D721Med (cell line): ENCODE results near the gene PTGS1.
A peak's percentile ranks its signal among the peaks of the same experiment; 100 is the strongest.

Source experiments
- DNase-seq: peaks from one replicate; pipeline ENCODE4 v3.0.0; 2011; ENCODE audit warnings: low spot score; ENCODE audit not compliant: insufficient read length
- FAIRE-seq: peaks from 2 replicates; lab custom pipeline; 2011; peaks lifted over from hg19 to GRCh38; lab: Jason Lieb, UNC
- TF ChIP-seq, protein P1 (sequence below): IDR thresholded peaks from 2 replicates; pipeline ENCODE4 v1.5.1; 2012; ENCODE audit warnings: mild to moderate bottlenecking, control low read depth; ENCODE audit not compliant: insufficient read depth; ENCODE audit errors: missing control alignments

The PTGS1 gene

DNA sequence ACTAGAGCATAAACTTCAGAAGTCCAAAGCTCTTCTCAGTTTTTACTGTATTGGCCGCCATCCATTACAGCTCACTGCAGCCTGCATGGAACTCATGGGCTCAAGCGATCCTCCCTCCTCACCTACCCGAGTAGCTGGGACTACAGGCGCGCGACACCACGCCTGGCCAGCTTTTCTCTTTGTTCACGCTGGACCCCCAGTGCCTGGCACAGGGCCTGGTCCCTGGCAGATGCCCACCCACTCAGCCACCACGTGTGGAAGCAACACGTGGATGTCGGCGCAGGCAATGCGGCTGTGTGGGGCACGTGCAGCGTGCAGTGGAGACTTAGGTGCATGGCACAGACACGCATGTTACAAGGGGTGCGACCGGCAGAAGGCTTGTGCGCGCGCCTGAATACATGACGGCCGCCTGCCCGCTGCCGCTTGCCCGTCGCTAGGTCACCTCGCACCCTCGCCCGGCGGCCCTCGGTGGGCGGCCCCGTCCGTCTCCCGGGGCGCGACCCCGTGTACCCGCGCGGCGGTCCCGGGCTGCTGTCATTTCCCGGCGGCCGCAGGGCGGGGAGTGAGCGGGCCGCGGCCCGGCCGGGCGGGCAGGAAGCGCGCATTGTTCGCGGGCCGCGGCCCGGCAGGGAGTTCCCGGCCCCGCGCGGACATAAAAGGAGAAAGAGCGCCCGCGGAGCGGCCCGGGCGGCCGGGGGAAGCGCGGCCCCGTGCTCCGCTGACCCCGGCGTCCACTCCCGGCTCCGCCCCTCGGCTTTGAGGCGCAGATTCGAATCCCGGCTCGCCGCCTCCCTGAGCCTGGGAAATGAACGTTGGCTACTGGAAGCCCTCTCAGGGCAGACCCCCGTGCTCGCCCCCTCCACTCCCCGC is 24.1 kb upstream of the PTGS1 start:
- DNase-seq (no peak), FAIRE-seq (no peak)
- TF ChIP-seq, protein P1, sequence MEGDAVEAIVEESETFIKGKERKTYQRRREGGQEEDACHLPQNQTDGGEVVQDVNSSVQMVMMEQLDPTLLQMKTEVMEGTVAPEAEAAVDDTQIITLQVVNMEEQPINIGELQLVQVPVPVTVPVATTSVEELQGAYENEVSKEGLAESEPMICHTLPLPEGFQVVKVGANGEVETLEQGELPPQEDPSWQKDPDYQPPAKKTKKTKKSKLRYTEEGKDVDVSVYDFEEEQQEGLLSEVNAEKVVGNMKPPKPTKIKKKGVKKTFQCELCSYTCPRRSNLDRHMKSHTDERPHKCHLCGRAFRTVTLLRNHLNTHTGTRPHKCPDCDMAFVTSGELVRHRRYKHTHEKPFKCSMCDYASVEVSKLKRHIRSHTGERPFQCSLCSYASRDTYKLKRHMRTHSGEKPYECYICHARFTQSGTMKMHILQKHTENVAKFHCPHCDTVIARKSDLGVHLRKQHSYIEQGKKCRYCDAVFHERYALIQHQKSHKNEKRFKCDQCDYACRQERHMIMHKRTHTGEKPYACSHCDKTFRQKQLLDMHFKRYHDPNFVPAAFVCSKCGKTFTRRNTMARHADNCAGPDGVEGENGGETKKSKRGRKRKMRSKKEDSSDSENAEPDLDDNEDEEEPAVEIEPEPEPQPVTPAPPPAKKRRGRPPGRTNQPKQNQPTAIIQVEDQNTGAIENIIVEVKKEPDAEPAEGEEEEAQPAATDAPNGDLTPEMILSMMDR = no peak

DNA sequence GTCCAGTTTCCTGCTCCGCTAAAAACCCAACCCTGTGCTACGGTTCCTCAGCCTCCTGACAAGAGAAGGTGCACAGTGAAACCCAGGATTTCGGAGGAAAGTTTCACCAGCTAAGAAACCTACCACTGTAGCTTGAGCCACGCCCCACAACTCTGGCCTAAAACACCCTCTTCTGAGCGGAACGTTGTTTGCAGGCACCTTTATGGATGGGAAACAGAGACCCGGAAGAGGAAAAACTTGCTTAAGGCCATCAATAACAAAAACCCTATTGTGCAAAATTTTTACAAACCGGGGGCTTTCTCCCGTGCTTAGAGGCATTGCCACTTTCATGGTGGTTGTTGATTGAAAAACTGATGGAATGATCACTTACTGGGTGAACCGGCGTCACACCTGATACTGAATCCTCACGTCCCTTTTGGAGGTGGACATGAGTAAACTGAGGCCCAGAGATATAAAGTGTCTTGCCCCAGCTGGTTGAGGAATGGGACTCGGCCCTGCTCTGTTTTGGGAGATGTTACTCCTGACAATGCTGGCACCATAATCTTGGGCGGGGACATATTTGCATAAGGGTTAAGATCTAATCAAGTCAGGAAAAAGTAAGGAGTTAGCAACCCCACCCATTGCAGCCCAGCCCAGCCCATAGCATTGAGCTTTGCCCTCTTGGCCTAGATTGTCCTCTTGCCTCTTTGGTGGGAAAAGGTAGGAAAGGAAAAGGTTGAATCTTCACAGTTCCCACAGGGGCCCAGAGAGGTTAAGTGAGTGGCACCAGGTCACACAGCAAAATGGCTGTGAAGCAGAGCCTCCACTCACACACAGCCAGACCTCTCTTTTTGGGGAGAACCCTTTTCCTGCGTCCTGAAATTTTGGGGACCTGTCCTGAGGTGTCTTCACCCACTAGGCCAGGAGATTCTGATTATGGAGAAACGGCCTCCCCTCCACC is 23.2 kb upstream of the PTGS1 start:
- DNase-seq (no peak), FAIRE-seq (no peak)
- TF ChIP-seq, protein P1 = no peak

GRCh38 chr9:122348288-122348777 is 22.5 kb upstream of the PTGS1 start:
- TF ChIP-seq, protein P1 = no peak
- FAIRE-seq (no peak), DNase-seq (no peak)

DNA sequence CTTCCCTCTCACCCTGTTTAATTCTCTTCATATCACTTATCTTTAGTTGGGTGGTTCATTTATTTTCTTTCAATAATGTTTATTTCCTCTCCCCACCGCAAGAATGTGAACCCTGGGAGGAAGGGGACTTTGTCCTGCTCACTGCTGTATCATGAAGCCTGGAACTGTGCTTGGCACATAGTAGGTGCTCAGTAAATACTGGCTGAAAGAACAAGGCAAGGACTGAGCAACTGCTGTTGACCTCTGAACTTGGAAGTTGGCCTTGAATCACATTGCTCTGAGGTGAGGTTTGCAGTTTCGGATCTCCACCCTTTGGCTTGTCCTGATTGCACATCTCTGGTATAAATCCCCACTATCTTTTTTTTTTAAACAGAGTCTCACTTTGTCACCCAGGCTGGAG is 22.0 kb upstream of the PTGS1 start:
- FAIRE-seq (no peak), DNase-seq (no peak)
- TF ChIP-seq, protein P1 = no peak

GRCh38 chr9:122349201-122349600 is 21.6 kb upstream of the PTGS1 start:
- TF ChIP-seq, protein P1 = no peak
- FAIRE-seq = no peak
- no peak for DNase-seq

GRCh38 chr9:122350577-122351355 is 20.1 kb upstream of the PTGS1 start:
- DNase-seq (peak; percentile 76), FAIRE-seq (no peak)
- TF ChIP-seq, protein P1 = peak; percentile 95
